Measurements from ENCODE around the gene UCP2. TPM values are rescaled to one million over a fixed set of nuclear protein-coding genes. Genes with fewer than 3 reads are reported as not detected.

Gene UCP2
- total and polyA plus RNA-seq, 10 of the 15 experiments (the other 5 are each of a cell fraction or from before 2014, with no cell fraction given): 32.9 to 248 (median 154) TPM

DNA sequence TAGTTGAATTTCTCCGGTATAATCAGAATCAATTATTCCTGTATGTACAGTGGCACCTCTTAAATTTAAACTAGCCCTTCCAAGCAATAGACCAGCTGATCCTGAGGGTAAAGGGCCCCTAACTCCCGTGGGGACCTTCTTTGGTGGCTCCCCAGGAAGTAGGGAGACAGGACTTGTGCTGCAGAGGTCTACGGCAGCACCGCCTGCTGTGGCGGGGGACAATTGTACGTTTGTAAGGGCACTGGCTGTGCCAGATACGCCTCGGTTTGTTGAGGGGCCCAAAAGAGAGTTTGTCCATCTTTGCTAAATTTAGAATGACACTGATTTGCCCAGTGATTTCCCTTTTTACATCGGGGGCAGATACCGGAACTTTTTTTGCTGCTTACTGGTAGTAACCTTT, 37.7 kb downstream of the UCP2 start:
- no TSS peak for BruUV-seq (replicated peaks)
- ATAC-seq: no peak
- RAD21 ChIA-PET (ENCODE audit: unreplicated experiment): no interaction called here
- H3K4me1 ChIP-seq (ENCODE audit: control insufficient read depth, insufficient read depth, low read length): no peaks in the 10 kb centered on the region
- H3K27me3 ChIP-seq (replicated peaks in 1 of 2; ENCODE audit: control insufficient read depth in 2 of 2, insufficient read depth in 2 of 2, low read length in 1 of 2): no peaks in the 10 kb centered on the region
- H3K9me3 ChIP-seq (replicated peaks; ENCODE audit: control insufficient read depth, insufficient read depth, low read length): no peaks in the 10 kb centered on the region
- no peaks in the 10 kb centered on the region for H3K36me3 ChIP-seq (ENCODE audit: control insufficient read depth in 2 of 2, insufficient read depth in 2 of 2, low read length in 1 of 2)
- H3K4me2 ChIP-seq (ENCODE audit: control insufficient read depth, insufficient read depth): no peak overlapping the region
- intact Hi-C loops (cut with micrococcal nuclease; ENCODE audit: unreplicated experiment) (no loop called here), in situ Hi-C loops (cut with MboI) (no loop called here)
- SMC1A ChIA-PET (ENCODE audit: uncharacterized antibody, unreplicated experiment): no interaction called here
- H2AFZ ChIP-seq (ENCODE audit: control insufficient read depth, low read depth, low read length): no peak overlapping the region
- no peaks in the 10 kb centered on the region for H3K79me2 ChIP-seq (ENCODE audit: control insufficient read depth, insufficient read depth, low read length)
- H3K4me3 ChIP-seq: no peak overlapping the region
- DNase-seq (ENCODE audit: low read depth, low spot score): no peak
- POLR2A ChIA-PET: no interaction called here
- no peaks in the 10 kb centered on the region for H4K20me1 ChIP-seq (ENCODE audit: control insufficient read depth, insufficient read depth)
- H3K27ac ChIP-seq (ENCODE audit: control insufficient read depth, insufficient read depth): no peak overlapping the region
- no peak for FAIRE-seq
- 72% methylated on average over 10 of the region's 10 CpGs for WGBS (ENCODE audit: insufficient coverage, insufficient replicate concordance, low lambda C conversion rate, missing lambda C conversion rate)
- TF ChIP-seq RFX5 (IDR thresholded peaks at IDR 0.05; ENCODE audit: low read depth, low read length): no peak
- TF ChIP-seq SREBF2 (IDR thresholded peaks at IDR 0.05; ENCODE audit: low read length): no peak
- no peak for TF ChIP-seq BRCA1 (IDR thresholded peaks at IDR 0.05; ENCODE audit: low read depth, low read length)
- TF ChIP-seq, protein P1, sequence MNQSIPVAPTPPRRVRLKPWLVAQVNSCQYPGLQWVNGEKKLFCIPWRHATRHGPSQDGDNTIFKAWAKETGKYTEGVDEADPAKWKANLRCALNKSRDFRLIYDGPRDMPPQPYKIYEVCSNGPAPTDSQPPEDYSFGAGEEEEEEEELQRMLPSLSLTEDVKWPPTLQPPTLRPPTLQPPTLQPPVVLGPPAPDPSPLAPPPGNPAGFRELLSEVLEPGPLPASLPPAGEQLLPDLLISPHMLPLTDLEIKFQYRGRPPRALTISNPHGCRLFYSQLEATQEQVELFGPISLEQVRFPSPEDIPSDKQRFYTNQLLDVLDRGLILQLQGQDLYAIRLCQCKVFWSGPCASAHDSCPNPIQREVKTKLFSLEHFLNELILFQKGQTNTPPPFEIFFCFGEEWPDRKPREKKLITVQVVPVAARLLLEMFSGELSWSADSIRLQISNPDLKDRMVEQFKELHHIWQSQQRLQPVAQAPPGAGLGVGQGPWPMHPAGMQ (IDR thresholded peaks at IDR 0.05; ENCODE audit: borderline replicate concordance): no peak
- TF ChIP-seq IKZF2 (IDR thresholded peaks at IDR 0.05): no peak
- no peak for TF ChIP-seq ASH2L (IDR thresholded peaks at IDR 0.05; ENCODE audit: borderline replicate concordance, low read depth)
- TF ChIP-seq EP300 (IDR thresholded peaks at IDR 0.05; ENCODE audit: borderline replicate concordance in 1 of 2, control insufficient read depth in 1 of 2, low read depth in 2 of 2, low read length in 2 of 2): no peak
- no peak for TF ChIP-seq SPI1 (IDR thresholded peaks at IDR 0.05; ENCODE audit: borderline replicate concordance, insufficient read depth, low read depth, low read length)
- no peak for TF ChIP-seq POLR2A (IDR thresholded peaks at IDR 0.05; ENCODE audit: low read depth, low read length)
- TF ChIP-seq MEF2A (IDR thresholded peaks at IDR 0.05; ENCODE audit: insufficient read depth, low read depth, low read length): no peak
- CTCF ChIA-PET: no interaction called here
- no peak overlapping the region for H3K9ac ChIP-seq (ENCODE audit: control insufficient read depth, insufficient read depth, low read length)

All from GM12878 (cell line).